T-cell (primary cell): ENCODE measurements around the gene MAP4K1. TPM values are rescaled to one million over a fixed set of nuclear protein-coding genes. Genes with fewer than 3 reads are reported as not detected.

Experiments
- ATAC-seq, 4 experiments: fragments of 200-7000 bp in 3 of 4; fragments of 150-1000 bp in 1 of 4; cut with Tn5 transposase; replicated peaks in 1 of 4; 1 replicate in 3 of 4; 2 replicates in 1 of 4; pipeline ENCODE4 v1.10.0; 2021; ENCODE audit warnings: moderate library complexity in 3 of 4, mild to moderate bottlenecking in 2 of 4, moderate number of reproducible peaks in 1 of 4
- CTCF ChIA-PET, 2 donors: fragments of 300-600 bp; sonication (Branson Sonifier 250); formaldehyde crosslinking; loops; one replicate each; lab custom pipeline; 2022; ENCODE audit warnings: antibody characterized with exemption in 2 of 2; lab: Charles Lee
- POLR2A ChIA-PET, 2 donors: fragments of 300-600 bp; sonication (Branson Sonifier 250); formaldehyde crosslinking; loops; one replicate each; lab custom pipeline; 2022; ENCODE audit warnings: antibody characterized with exemption in 2 of 2; lab: Charles Lee
- DNase-seq, 35 experiments: peaks; one replicate each; pipeline versions ENCODE4 v3.0.0 to v3.0.0-alpha.2; 2013 to 2023
- H3K27ac ChIP-seq: one replicate; pipeline ENCODE4 v1.5.1; 2013; ENCODE audit warnings: low read length
- H3K27me3 ChIP-seq, 2 experiments: replicated peaks in 1 of 2; 1 replicate in 1 of 2; 2 replicates in 1 of 2; pipeline versions ENCODE4 v1.6.1 to v1.7.0; 2013; ENCODE audit warnings: low read length in 1 of 2, mixed read lengths in 1 of 2; ENCODE audit not compliant: control insufficient read depth in 2 of 2, insufficient read depth in 2 of 2; ENCODE audit errors: extremely low read depth in 1 of 2
- H3K36me3 ChIP-seq, 2 donors: 1 replicate in 1 of 2; 2 replicates in 1 of 2; pipeline versions ENCODE4 v1.6.1 to v1.7.0; 2013; ENCODE audit warnings: low read length in 1 of 2; ENCODE audit not compliant: control insufficient read depth in 2 of 2, insufficient read depth in 1 of 2; ENCODE audit errors: extremely low read depth in 1 of 2
- H3K4me1 ChIP-seq, 2 experiments: 1 replicate in 1 of 2; 2 replicates in 1 of 2; pipeline versions ENCODE4 v1.6.1 to v1.7.0; 2013; ENCODE audit warnings: low read length in 2 of 2, mixed read lengths in 1 of 2; ENCODE audit not compliant: insufficient read depth in 2 of 2, control insufficient read depth in 1 of 2; ENCODE audit errors: extremely low read depth in 1 of 2
- H3K4me3 ChIP-seq, 2 donors: 1 replicate in 1 of 2; 2 replicates in 1 of 2; pipeline versions ENCODE4 v1.5.1 to v1.7.0; 2013; ENCODE audit warnings: mild to moderate bottlenecking in 2 of 2, low read length in 1 of 2, moderate library complexity in 1 of 2; ENCODE audit not compliant: control insufficient read depth in 1 of 2; ENCODE audit errors: extremely low read depth in 1 of 2
- H3K9me3 ChIP-seq: 2 replicates; pipeline ENCODE4 v1.7.0; 2013
- H3K27ac Mint-ChIP-seq, 2 donors: one replicate each; pipeline ENCODE4 v1.8.0; 2020 to 2021; ENCODE audit warnings: mild to moderate bottlenecking in 2 of 2, mixed read lengths in 2 of 2
- H3K27me3 Mint-ChIP-seq, 2 donors: one replicate each; pipeline ENCODE4 v1.8.0; 2021 to 2022; ENCODE audit warnings: mixed read lengths in 2 of 2
- H3K36me3 Mint-ChIP-seq: one replicate; pipeline ENCODE4 v1.8.0; 2021; ENCODE audit warnings: mixed read lengths
- H3K4me1 Mint-ChIP-seq, 3 donors: one replicate each; pipeline ENCODE4 v1.8.0; 2020 to 2022; ENCODE audit warnings: mixed read lengths in 3 of 3, mild to moderate bottlenecking in 1 of 3
- H3K4me3 Mint-ChIP-seq, 3 donors: one replicate each; pipeline ENCODE4 v1.8.0; 2020 to 2022; ENCODE audit warnings: mild to moderate bottlenecking in 3 of 3, mixed read lengths in 3 of 3, moderate library complexity in 3 of 3
- H3K9me3 Mint-ChIP-seq, 3 donors: one replicate each; pipeline ENCODE4 v1.8.0; 2020 to 2022; ENCODE audit warnings: mixed read lengths in 3 of 3
- WGBS: methylation state at CpG from one replicate; pipeline ENCODE4 v1.1.5; 2013; ENCODE audit warnings: missing lambda C conversion rate; ENCODE audit not compliant: insufficient coverage; 5-methylcytosine and 5-hydroxymethylcytosine counted together
- total RNA-seq, 35 experiments: library from RNA in 6 of 35; stranded (reverse) in 6 of 35; fragments of 120-200 nt in 1 of 35; gene quantifications; one replicate each; pipeline versions ENCODE4 v1.2.1 to v1.2.4 and lab custom pipeline; 2013 to 2026

MAP4K1 gene
- total RNA-seq, 5 donors from 2014 or later (not counting 1 experiment from before 2014, with no cell fraction given) = 243 to 417 (median 329) TPM

GRCh38 chr19:38542040-38542439, 75.7 kb downstream of the MAP4K1 start:
- WGBS = no CpG with 5 or more reads among the region's 4 CpGs
- Histone ChIP-seq H3K36me3 (no peaks in the 10 kb centered on the region), H3K4me3 (no peak overlapping the region), H3K27me3 (peaks cover 0 to 2% of the 10 kb centered on the region in 2 experiments), H3K27ac (no peak overlapping the region), H3K4me1 (peaks cover 11 to 44% of the 10 kb centered on the region in 2 experiments), H3K9me3 (no peaks in the 10 kb centered on the region)
- ATAC-seq (no peak), DNase-seq (no peak)
- Mint-ChIP-seq H3K4me3 (no peak overlapping the region), H3K27ac (no peak overlapping the region), H3K27me3 (no peaks in the 10 kb centered on the region), H3K9me3 (no peaks in the 10 kb centered on the region), H3K36me3 (no peaks in the 10 kb centered on the region), H3K4me1 (peaks cover 38 to 54% (median 51%) of the 10 kb centered on the region in 3 donors)
- CTCF ChIA-PET = interaction anchor here in 1 of 2 donors (0.7 kb wide), 1 partner anchor 394 kb away, joined by 13 read pairs; no protein-coding TSS in a partner anchor
- POLR2A ChIA-PET = no interaction called here

- Histone ChIP-seq H3K9me3 (no peaks in the 10 kb centered on the region), H3K27ac (peak overlapping the region; percentile 50), H3K36me3 (no peaks in the 10 kb centered on the region), H3K27me3 (peaks cover under 1 to 6% of the 10 kb centered on the region in 2 experiments), H3K4me3 (no peak overlapping the region), H3K4me1 (peaks cover 11 to 50% of the 10 kb centered on the region in 2 experiments)
- Mint-ChIP-seq H3K27me3 (no peaks in the 10 kb centered on the region), H3K36me3 (no peaks in the 10 kb centered on the region), H3K27ac (peak overlapping the region; percentile 96 to 98), H3K4me3 (peak overlapping the region in 1 of 3 donors; percentile 68), H3K4me1 (peaks cover 45 to 62% (median 58%) of the 10 kb centered on the region in 3 donors), H3K9me3 (peaks cover 0 to 5% (median 3%) of the 10 kb centered on the region in 3 donors)
- WGBS = 67% methylated on average over 1 of the region's 1 CpG
- ChIA-PET POLR2A (no interaction called here), CTCF (no interaction called here)
- ATAC-seq = no peak
- no peak for DNase-seq
Measured at GRCh38 chr19:38539751-38540150, 78.0 kb downstream of the MAP4K1 start.

GRCh38 chr19:38538793-38539528, 78.8 kb downstream of the MAP4K1 start:
- peak overlapping the region; percentile 96 to 98 for H3K27ac Mint-ChIP-seq
- peak overlapping the region; percentile 68 to 75 (median 71) for H3K4me3 Mint-ChIP-seq
- DNase-seq (peak in 6 of 35 experiments; percentile 19 to 81 (median 26)), ATAC-seq (peak; percentile 93 to 94 (median 93))
- no peaks in the 10 kb centered on the region for H3K27me3 Mint-ChIP-seq
- H3K9me3 Mint-ChIP-seq = peaks cover 0 to 5% (median 3%) of the 10 kb centered on the region in 3 donors
- no peak overlapping the region for H3K4me3 ChIP-seq
- H3K4me1 Mint-ChIP-seq = peaks cover 37 to 54% (median 53%) of the 10 kb centered on the region in 3 donors
- no peaks in the 10 kb centered on the region for H3K36me3 ChIP-seq
- peak overlapping the region; percentile 50 for H3K27ac ChIP-seq
- H3K9me3 ChIP-seq = no peaks in the 10 kb centered on the region
- H3K36me3 Mint-ChIP-seq = no peaks in the 10 kb centered on the region
- peaks cover 10 to 42% of the 10 kb centered on the region in 2 experiments for H3K4me1 ChIP-seq
- POLR2A ChIA-PET = interaction anchor here in 1 of 2 donors (0.6 kb wide), 1 partner anchor 361 kb away, joined by 7 read pairs; the partner anchor contains the start of gene NFKBIB
- H3K27me3 ChIP-seq = peaks cover 2 to 6% of the 10 kb centered on the region in 2 experiments
- WGBS = no CpG with 5 or more reads among the region's 6 CpGs
- CTCF ChIA-PET = interaction anchor here in 1 of 2 donors (0.6 to 0.7 kb wide), 4 partner anchors 26 to 1292 kb away, joined by 3 to 5 read pairs (median 3); partner anchors contain the start of gene FAM98C

DNA sequence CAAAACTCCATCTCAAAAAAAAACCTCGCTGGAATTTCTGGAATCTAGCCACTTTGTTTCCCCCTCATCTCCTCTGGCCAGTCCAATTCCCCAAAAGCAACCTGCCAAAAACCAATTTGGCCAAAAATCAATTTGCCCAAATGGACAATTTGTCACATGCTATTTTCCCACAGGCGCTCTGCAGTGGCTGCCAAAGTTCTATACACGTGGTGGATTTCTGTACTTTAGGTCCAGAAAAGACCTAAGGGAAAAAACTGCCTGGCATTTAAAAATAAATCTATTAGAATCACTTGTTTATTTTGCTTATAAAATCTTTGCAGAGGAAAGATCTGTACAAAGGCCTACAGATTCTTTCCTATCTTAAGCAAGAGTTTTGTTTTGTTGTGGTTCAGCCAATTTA, 79.4 kb downstream of the MAP4K1 start:
- Histone ChIP-seq H3K9me3 (no peaks in the 10 kb centered on the region), H3K4me3 (peak overlapping the region in 1 of 2 donors; percentile 15), H3K27ac (peak overlapping the region; percentile 50), H3K36me3 (no peaks in the 10 kb centered on the region), H3K27me3 (peaks cover 2 to 6% of the 10 kb centered on the region in 2 experiments), H3K4me1 (peaks cover 10 to 36% of the 10 kb centered on the region in 2 experiments)
- Mint-ChIP-seq H3K36me3 (no peaks in the 10 kb centered on the region), H3K27ac (peak overlapping the region; percentile 96 to 98), H3K27me3 (no peaks in the 10 kb centered on the region), H3K9me3 (peaks cover 0 to 5% (median 3%) of the 10 kb centered on the region in 3 donors), H3K4me1 (peaks cover 35 to 51% (median 50%) of the 10 kb centered on the region in 3 donors), H3K4me3 (peak overlapping the region; percentile 68 to 75 (median 71))
- 92% methylated on average over 1 of the region's 3 CpGs for WGBS
- DNase-seq (no peak), ATAC-seq (no peak)
- CTCF ChIA-PET = interaction anchor here in 1 of 2 donors (0.6 to 0.7 kb wide), 4 partner anchors 25 to 1293 kb away, joined by 3 to 5 read pairs (median 3); partner anchors contain the start of gene FAM98C
- POLR2A ChIA-PET = interaction anchor here in 1 of 2 donors (0.6 kb wide), 1 partner anchor 362 kb away, joined by 7 read pairs; the partner anchor contains the start of gene NFKBIB

Other genes starting within 250 kb of the MAP4K1 start
- gene PSMD8, start 243.4 kb downstream of the MAP4K1 start, total RNA-seq = 10 to 100 TPM; 76.4 to 95.2 (median 85.8) TPM
- gene GGN, start 229.9 kb downstream of the MAP4K1 start, total RNA-seq = under 1 TPM in 4 of 5 donors, not detected in 1; 0.18 to 0.60 (median 0.31) TPM
- 1 to 10 TPM in 4 of 5 donors, under 1 TPM in 1; 0.93 to 2.9 (median 2.1) TPM for gene SPRED3, start 229.3 kb downstream of the MAP4K1 start, total RNA-seq
- gene FAM98C, start 214.9 kb downstream of the MAP4K1 start, total RNA-seq = 10 to 100 TPM; 31.9 to 62.1 (median 57.4) TPM
- under 1 TPM; 0.09 to 0.70 (median 0.26) TPM for gene RASGRP4, start 191.7 kb downstream of the MAP4K1 start, total RNA-seq
- 1 to 10 TPM; 1.1 to 3.8 (median 2.9) TPM for gene RYR1, start 184.3 kb downstream of the MAP4K1 start, total RNA-seq
- 100 to 1,000 TPM; 317 to 352 (median 319) TPM for gene EIF3K, start 1.2 kb upstream of the MAP4K1 start, total RNA-seq
- 100 to 1,000 TPM in 4 of 5 donors, 10 to 100 TPM in 1; 100.0 to 201 (median 175) TPM for gene ACTN4, start 29.7 kb upstream of the MAP4K1 start, total RNA-seq
- 10 to 100 TPM in 2 of 5 donors, 1 to 10 TPM in 3; 2.5 to 13.8 (median 8.8) TPM for gene CAPN12, start 126.5 kb upstream of the MAP4K1 start, total RNA-seq
- not detected for gene LGALS7, start 155.6 kb upstream of the MAP4K1 start, total RNA-seq
- gene LGALS7B, start 171.2 kb upstream of the MAP4K1 start, total RNA-seq = not detected
- gene LGALS4, start 195.0 kb upstream of the MAP4K1 start, total RNA-seq = 1 to 10 TPM; 3.8 to 8.8 (median 6.6) TPM
- gene ECH1, start 213.8 kb upstream of the MAP4K1 start, total RNA-seq = 100 to 1,000 TPM in 4 of 5 donors, 10 to 100 TPM in 1; 76.7 to 159 (median 134) TPM
- 100 to 1,000 TPM; 320 to 498 (median 330) TPM for gene HNRNPL, start 232.0 kb upstream of the MAP4K1 start, total RNA-seq